GM18873 (cell line): Measurements from ENCODE around the gene IL10RA.

Experiments
- ATAC-seq: cut with Tn5 transposase; IDR thresholded peaks from one replicate; pipeline ENCODE4 v1.9.1; 2021; ENCODE audit warnings: mild to moderate bottlenecking, moderate library complexity, moderate number of reproducible peaks; ENCODE audit not compliant: unreplicated experiment, low FRiP score

The IL10RA gene

DNA sequence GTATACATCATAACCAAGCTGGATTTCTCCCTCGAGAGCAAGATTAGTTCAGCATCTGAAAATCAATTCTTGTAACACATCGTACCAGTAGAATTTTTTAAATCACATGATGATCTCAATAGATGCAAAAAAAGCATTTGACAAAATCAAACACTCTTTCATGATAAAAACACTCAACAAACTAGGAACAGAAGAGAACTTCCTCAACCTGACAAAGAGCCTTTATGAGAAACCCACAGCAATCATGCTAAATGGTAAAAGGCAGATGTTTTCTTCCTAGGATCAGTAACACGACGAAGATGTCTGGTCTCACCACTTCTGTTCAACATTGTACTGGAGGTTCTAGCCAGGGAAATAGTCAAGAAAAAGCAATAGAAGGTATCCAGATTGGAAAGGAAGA is 56.6 kb downstream of the IL10RA start:
- no peak for ATAC-seq

- ATAC-seq: no peak
Observed at GRCh38 chr11:118045191-118045590, 59.0 kb downstream of the IL10RA start.

GRCh38 chr11:118046051-118046963 is 60.1 kb downstream of the IL10RA start:
- no peak for ATAC-seq

GRCh38 chr11:118046964-118047700 is 60.9 kb downstream of the IL10RA start:
- no peak for ATAC-seq

DNA sequence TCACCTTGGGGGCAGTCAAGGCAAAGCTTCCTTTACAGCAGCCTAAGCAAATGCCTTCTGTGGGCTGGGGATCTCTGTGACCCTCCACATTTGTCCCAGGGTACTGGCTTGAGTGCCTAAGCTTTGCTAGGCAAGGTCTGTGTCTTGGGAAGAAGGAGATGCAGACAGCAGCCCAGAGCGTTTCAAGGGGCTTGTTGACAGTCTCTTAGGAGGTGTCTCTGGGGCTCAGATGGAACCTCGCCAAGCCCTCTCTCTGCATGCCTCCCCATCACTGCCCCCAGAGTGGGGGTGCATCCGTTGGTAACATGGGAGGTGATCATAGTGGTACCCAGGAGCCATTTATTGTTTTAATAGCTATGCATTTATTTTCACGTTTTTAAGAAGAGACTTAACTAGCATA is 61.6 kb downstream of the IL10RA start:
- ATAC-seq: no peak

DNA sequence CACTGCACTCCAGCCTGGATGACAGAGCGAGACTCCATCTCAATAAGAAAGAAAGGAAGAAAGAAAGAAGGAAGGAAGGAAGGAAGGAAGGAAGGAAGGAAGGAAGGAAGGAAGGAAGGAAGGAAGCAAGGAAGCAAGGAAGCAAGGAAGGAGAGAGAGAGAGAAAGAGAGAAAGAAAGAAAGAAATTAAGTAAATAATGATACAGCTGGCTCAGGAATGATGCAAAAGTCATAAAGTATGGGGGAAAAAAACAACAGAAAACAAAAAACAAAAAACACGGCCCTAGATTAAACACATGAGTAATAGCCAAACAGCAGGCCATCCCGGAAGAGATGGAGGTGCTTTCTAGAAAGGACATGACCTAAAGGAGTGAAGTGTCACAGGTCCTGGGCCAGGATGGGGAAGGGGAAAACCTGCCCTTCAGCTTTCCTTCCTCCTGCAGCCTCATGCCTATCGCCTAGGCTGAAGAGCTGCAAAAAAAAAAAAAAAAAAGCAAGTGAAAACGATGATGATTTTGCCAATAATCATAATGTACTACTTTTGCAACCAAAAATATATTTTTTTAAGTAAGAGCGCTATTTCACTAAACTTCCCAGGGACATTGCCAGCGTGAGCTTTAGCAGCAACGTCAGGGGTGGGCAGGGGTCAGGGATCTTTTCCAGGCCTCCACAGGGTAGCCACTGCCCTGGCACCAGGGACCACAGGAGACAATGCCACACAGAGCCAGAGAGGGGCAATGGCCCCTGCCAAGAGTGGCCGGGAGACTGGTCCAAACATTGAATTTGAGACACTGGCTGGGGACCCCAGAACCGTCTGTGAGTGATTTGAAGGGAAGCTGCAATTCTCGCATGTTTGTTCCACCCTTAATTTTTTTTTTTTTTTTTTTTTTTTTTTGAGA is 62.5 kb downstream of the IL10RA start:
- no peak for ATAC-seq

- ATAC-seq: no peak
Observed at GRCh38 chr11:118049771-118050170, 63.6 kb downstream of the IL10RA start.

DNA sequence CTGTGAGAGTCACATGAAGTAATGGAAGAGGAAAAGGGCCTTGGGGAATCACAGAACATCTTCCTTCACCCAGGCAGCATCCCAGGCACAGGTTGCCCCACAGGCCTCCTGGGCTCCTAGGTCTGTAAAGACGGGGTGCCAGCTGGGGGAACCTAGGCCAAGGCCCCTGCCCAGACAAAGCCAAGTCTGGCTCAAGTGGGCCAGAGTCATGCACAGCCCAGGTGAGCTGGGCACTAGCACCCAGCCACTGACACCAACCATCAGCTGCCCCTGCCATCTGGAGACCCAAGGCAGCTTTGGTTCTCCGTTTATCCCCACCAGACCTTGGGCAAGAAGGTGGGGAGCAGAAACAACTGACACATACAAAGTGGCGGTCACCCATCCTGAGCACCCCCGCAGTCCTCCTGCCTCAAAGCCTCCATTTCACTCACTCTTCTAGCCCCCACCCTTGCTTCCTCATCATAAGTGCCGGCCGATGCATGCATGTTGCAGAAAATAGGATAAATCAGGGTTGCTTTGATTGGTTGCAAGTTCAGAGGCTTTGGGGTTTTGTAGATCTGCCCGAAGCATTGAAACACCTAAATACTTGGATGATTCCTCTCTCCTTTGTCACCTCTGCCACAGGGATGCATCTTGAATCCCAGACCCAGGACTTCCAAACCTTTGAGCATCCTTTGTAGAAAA is 64.2 kb downstream of the IL10RA start:
- ATAC-seq: no peak
